Endodermal cell (in vitro differentiated cells): ENCODE results near the gene CREG2. TPM values are rescaled to one million over a fixed set of nuclear protein-coding genes. Genes with fewer than 3 reads are reported as not detected.

Experiments used
- DNase-seq: peaks from one replicate; pipeline ENCODE4 v3.0.0-alpha.2; 2017
- H3K27ac ChIP-seq: 2 replicates; pipeline ENCODE4 v1.5.1; 2013; ENCODE audit warnings: mild to moderate bottlenecking, low read depth, low read length, moderate library complexity
- H3K27me3 ChIP-seq: 2 replicates; pipeline ENCODE4 v1.6.1; 2013; ENCODE audit warnings: mild to moderate bottlenecking, low read length, moderate library complexity; ENCODE audit not compliant: insufficient read depth, control insufficient read depth, poor library complexity, severe bottlenecking
- H3K36me3 ChIP-seq: 2 replicates; pipeline ENCODE4 v1.7.0; 2013; ENCODE audit warnings: mild to moderate bottlenecking, low read length, moderate library complexity; ENCODE audit not compliant: control insufficient read depth, insufficient read depth
- H3K4me1 ChIP-seq: one replicate; pipeline ENCODE4 v1.7.0; 2013; ENCODE audit warnings: low read length; ENCODE audit not compliant: control insufficient read depth, insufficient read depth
- H3K4me3 ChIP-seq: 2 replicates; pipeline ENCODE4 v1.5.1; 2013; ENCODE audit warnings: mild to moderate bottlenecking, low read length, moderate library complexity
- H3K9ac ChIP-seq: 2 replicates; pipeline ENCODE4 v1.6.1; 2013; ENCODE audit warnings: mild to moderate bottlenecking, low read length, moderate library complexity; ENCODE audit not compliant: poor library complexity, severe bottlenecking; ENCODE audit errors: extremely low read depth
- H3K9me3 ChIP-seq: 2 replicates; pipeline ENCODE4 v1.6.1; 2013; ENCODE audit warnings: mild to moderate bottlenecking, low read length, moderate library complexity; ENCODE audit not compliant: control insufficient read depth
- H3K27ac Mint-ChIP-seq: 2 replicates; pipeline ENCODE4 v1.8.0; 2020; ENCODE audit warnings: mixed read lengths
- H3K27me3 Mint-ChIP-seq: 2 replicates; pipeline ENCODE4 v1.8.0; 2021; ENCODE audit warnings: mild to moderate bottlenecking, mixed read lengths; ENCODE audit not compliant: insufficient read depth
- H3K36me3 Mint-ChIP-seq: 2 replicates; pipeline ENCODE4 v1.8.0; 2020; ENCODE audit warnings: low read depth, mixed read lengths
- H3K4me1 Mint-ChIP-seq: 2 replicates; pipeline ENCODE4 v1.8.0; 2020; ENCODE audit warnings: mixed read lengths
- H3K4me3 Mint-ChIP-seq: 2 replicates; pipeline ENCODE4 v1.8.0; 2020; ENCODE audit warnings: mild to moderate bottlenecking, moderate library complexity, mixed read lengths
- H3K9me3 Mint-ChIP-seq: 2 replicates; pipeline ENCODE4 v1.8.0; 2020; ENCODE audit warnings: mild to moderate bottlenecking, mixed read lengths
- CTCF ChIP-seq: fragments of 200-600 bp; sonication (generic); conservative IDR thresholded peaks from 2 replicates; pipeline ENCODE4 v1.5.0; 2021; ENCODE audit warnings: antibody characterized with exemption, mild to moderate bottlenecking
- WGBS, 2 experiments: methylation state at CpG; one replicate each; pipeline versions ENCODE4 v1.1.5 to v1.1.7; 2013; ENCODE audit warnings: missing lambda C conversion rate in 2 of 2, mixed read lengths in 1 of 2; ENCODE audit not compliant: insufficient coverage in 1 of 2, insufficient read length in 1 of 2; 5-methylcytosine and 5-hydroxymethylcytosine counted together
- total RNA-seq, 2 donors: library from RNA; stranded (reverse); fragmentation: NEBNext Ultra II Directional in 1 of 2; extraction: Animal tissue kit (Norgen Biotek cat#: 25700) in 1 of 2; gene quantifications; 2 replicates in 1 of 2; 3 replicates in 1 of 2; pipeline ENCODE4 v1.2.1, GENCODE V29; 2021

The CREG2 gene
- total RNA-seq, 2 donors from 2014 or later = 0.13 TPM; not detected in 1

GRCh38 chr2:101330253-101330933 lies 56.9 kb downstream of the CREG2 start:
- no peaks in the 10 kb centered on the region for H3K27me3 Mint-ChIP-seq
- no peaks in the 10 kb centered on the region for H3K36me3 Mint-ChIP-seq
- H3K27ac Mint-ChIP-seq = peak overlapping the region; percentile 82
- no peaks in the 10 kb centered on the region for H3K9me3 Mint-ChIP-seq
- no peak overlapping the region for H3K9ac ChIP-seq
- peaks cover 10% of the 10 kb centered on the region for H3K4me1 ChIP-seq
- no peak overlapping the region for H3K4me3 ChIP-seq
- H3K4me3 Mint-ChIP-seq = no peak overlapping the region
- H3K27me3 ChIP-seq = no peaks in the 10 kb centered on the region
- peaks cover 14% of the 10 kb centered on the region for H3K4me1 Mint-ChIP-seq
- peak; percentile 92 for DNase-seq
- WGBS, 2 experiments = 37 to 49% methylated on average over 8 to 12 of the region's 12 CpGs
- H3K27ac ChIP-seq = peak overlapping the region; percentile 0
- H3K9me3 ChIP-seq = peaks cover 8% of the 10 kb centered on the region
- no peaks in the 10 kb centered on the region for H3K36me3 ChIP-seq
- no peak for TF ChIP-seq CTCF

- 90 to 100% methylated on average over 2 to 4 of the region's 4 CpGs for WGBS, 2 experiments
Measured at GRCh38 chr2:101329026-101329425, 58.3 kb downstream of the CREG2 start.

GRCh38 chr2:101328474-101329007 lies 58.8 kb downstream of the CREG2 start:
- no peaks in the 10 kb centered on the region for H3K36me3 Mint-ChIP-seq
- WGBS, 2 experiments = 93 to 94% methylated on average over 3 of the region's 3 CpGs
- H3K4me1 ChIP-seq = peaks cover 10% of the 10 kb centered on the region
- no peak overlapping the region for H3K27ac ChIP-seq
- DNase-seq = no peak
- no peak overlapping the region for H3K4me3 Mint-ChIP-seq
- TF ChIP-seq CTCF = no peak
- H3K27me3 ChIP-seq = no peaks in the 10 kb centered on the region
- H3K27ac Mint-ChIP-seq = no peak overlapping the region
- peaks cover 14% of the 10 kb centered on the region for H3K9me3 ChIP-seq
- H3K36me3 ChIP-seq = no peaks in the 10 kb centered on the region
- peaks cover 14% of the 10 kb centered on the region for H3K4me1 Mint-ChIP-seq
- no peak overlapping the region for H3K4me3 ChIP-seq
- peaks cover 4% of the 10 kb centered on the region for H3K9me3 Mint-ChIP-seq
- H3K27me3 Mint-ChIP-seq = no peaks in the 10 kb centered on the region
- H3K9ac ChIP-seq = no peak overlapping the region

More at GRCh38 chr2:101329026-101329425, 58.3 kb downstream of the CREG2 start:
- Mint-ChIP-seq H3K27me3 (no peaks in the 10 kb centered on the region), H3K4me3 (no peak overlapping the region), H3K9me3 (peaks cover 4% of the 10 kb centered on the region), H3K27ac (no peak overlapping the region), H3K4me1 (peaks cover 14% of the 10 kb centered on the region), H3K36me3 (no peaks in the 10 kb centered on the region)
- H3K9me3 ChIP-seq = peaks cover 14% of the 10 kb centered on the region
- no peak overlapping the region for H3K27ac ChIP-seq
- peaks cover 10% of the 10 kb centered on the region for H3K4me1 ChIP-seq
- no peak for DNase-seq
- no peaks in the 10 kb centered on the region for H3K27me3 ChIP-seq
- H3K4me3 ChIP-seq = no peak overlapping the region
- TF ChIP-seq CTCF = no peak
- H3K36me3 ChIP-seq = no peaks in the 10 kb centered on the region
- H3K9ac ChIP-seq = no peak overlapping the region
